GM12891 (cell line): ENCODE results near the gene GGCX.

Experiments
- POLR2A ChIP-seq: IDR thresholded peaks from 2 replicates; pipeline ENCODE4 v1.6.1; 2011; ENCODE audit warnings: low read depth, low read length, control low read depth
- POLR2AphosphoS5 ChIP-seq: IDR thresholded peaks from 2 replicates; pipeline ENCODE4 v1.6.1; 2011; ENCODE audit warnings: low read depth, low read length, control low read depth

- TF ChIP-seq POLR2A, result no peak
- no peak for TF ChIP-seq POLR2AphosphoS5
Measured at GRCh38 chr2:85497944-85498630, 63.2 kb downstream of the GGCX start.
